Fibroblast of villous mesenchyme (primary cell): ENCODE data around the gene INPP1. TPM values are rescaled to one million over a fixed set of nuclear protein-coding genes. Genes with fewer than 3 reads are reported as not detected.

ENCODE experiments used
- DNase-seq: peaks from one replicate; pipeline ENCODE4 v3.0.0-alpha.2; 2010; ENCODE audit warnings: low read depth
- H3K4me3 ChIP-seq: 2 replicates; pipeline ENCODE4 v1.5.1; 2011; ENCODE audit warnings: low read depth, mild to moderate bottlenecking, low read length
- total RNA-seq: library from RNA; depleted of rRNA; stranded (reverse); fragments of >200 nt; gene quantifications from 2 replicates; pipeline ENCODE4 v1.2.3, GENCODE V29; 2012
- TF ChIP-seq, protein P1 (sequence below): IDR thresholded peaks from 2 replicates; pipeline ENCODE4 v1.5.1; 2012; ENCODE audit warnings: low read depth, mild to moderate bottlenecking, low read length; ENCODE audit not compliant: insufficient read depth

The INPP1 gene
- total RNA-seq, 1 donor = 14.2 TPM

DNA sequence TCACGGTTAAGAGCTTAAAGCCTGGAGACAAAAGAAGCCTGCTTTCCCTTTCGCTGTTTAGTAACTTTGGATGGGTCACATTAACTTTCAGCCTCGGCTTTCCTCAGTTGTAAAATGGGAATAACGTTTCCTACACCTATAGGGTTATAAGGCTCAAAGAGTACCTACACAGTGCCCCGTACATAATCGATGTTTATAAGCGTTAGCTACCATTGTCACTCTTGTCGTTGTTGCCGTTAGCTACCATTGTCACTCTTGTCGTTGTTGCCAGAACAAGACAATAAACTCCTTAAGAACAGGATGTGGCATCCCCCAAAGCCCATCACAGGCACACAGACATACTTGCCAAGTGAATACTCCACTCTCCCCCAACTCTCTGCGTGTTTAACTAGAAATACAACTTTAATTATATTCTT is 63.9 kb downstream of the INPP1 start:
- DNase-seq = no peak
- H3K4me3 ChIP-seq = no peak overlapping the region
- TF ChIP-seq, protein P1, sequence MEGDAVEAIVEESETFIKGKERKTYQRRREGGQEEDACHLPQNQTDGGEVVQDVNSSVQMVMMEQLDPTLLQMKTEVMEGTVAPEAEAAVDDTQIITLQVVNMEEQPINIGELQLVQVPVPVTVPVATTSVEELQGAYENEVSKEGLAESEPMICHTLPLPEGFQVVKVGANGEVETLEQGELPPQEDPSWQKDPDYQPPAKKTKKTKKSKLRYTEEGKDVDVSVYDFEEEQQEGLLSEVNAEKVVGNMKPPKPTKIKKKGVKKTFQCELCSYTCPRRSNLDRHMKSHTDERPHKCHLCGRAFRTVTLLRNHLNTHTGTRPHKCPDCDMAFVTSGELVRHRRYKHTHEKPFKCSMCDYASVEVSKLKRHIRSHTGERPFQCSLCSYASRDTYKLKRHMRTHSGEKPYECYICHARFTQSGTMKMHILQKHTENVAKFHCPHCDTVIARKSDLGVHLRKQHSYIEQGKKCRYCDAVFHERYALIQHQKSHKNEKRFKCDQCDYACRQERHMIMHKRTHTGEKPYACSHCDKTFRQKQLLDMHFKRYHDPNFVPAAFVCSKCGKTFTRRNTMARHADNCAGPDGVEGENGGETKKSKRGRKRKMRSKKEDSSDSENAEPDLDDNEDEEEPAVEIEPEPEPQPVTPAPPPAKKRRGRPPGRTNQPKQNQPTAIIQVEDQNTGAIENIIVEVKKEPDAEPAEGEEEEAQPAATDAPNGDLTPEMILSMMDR = no peak

DNA sequence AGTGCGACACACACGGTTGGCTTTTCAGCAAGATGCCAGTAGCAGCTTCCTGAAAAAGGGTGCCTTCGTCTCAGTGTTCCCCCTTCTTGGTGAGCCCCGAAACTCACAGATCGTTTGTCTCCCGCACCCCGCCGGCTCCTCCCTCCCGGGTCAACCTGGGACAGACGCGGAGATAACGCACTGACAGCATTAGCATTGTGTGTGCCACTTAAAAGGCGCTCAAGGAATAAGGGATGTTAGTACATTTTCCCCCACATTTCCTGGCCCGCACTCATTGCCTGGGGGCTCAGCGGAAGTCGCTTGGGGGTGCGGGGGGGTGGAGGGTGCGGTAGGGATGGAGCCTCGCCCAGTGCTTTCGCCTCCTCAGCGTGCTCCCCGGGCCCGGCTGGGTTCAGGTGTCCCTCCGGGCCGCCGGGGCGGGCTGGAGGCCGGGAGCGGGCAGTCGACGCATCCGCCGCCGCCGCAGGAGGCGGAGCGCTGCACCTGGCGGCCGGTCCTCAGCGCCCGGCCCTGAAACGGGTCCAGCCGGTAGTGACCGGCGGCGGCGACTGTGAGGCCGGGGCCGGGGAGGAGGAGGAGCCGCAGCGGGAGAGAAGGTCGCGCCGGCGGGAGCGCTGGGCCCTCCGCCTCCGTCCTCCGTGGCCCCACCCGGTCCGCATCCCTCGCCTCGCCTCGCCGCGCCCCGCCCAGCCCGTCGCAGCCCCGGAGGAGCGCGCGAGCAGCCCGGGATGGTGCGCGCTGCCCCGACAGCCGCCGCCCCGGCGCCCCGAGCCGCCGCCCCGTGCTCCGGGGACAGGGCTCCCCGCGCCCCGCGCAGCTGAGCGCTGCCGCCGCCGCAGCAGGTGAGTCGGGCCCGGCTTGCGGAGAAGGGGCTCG is 64.5 kb downstream of the INPP1 start, which contains the start of gene MFSD6:
Gene MFSD6, plus strand, starts transcription at position 694 of the 876 bp plus-strand sequence. CDS start 27,675 bp downstream, outside the sequence.
- peak within 1 kb of the TSS; percentile 59 for H3K4me3 ChIP-seq
- TF ChIP-seq, protein P1 = no peak
- no peak for DNase-seq

DNA sequence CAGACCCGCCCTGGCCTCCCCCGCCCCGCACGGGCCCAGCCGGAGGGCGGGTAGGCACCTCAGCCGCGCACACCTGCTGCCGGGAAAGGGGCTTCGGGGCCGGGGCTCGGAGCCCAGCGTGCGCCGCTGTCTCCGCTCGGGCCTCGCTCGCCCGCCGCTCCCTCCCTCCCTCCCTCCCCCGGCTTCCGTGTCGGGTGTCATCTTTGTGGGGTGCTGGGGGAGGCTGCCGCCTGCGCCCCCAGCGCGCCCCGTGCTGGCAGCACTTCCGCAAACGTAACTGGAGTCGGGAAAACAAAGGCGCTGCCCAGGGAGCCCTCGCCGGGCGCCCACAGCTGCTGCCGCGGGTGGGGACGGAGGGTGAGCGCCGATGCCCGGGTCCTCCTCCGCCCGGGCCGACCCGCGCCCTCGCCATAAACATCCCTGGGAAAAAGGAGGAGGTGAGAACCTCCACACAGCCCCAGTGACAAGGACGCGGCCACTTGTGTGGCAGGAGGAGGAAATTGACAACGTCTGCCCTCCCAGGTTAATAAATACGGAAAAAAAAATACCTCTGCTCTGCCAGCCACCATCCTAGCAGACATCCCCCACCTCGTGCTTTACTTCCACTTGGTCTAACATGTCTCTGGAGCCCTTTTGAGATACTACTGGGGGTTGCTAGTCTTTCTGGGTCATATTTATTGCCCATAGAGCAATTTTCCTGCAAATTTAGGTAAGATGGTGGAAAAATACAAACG is 65.3 kb downstream of the INPP1 start:
- TF ChIP-seq, protein P1 = no peak
- H3K4me3 ChIP-seq = peak overlapping the region; percentile 59
- DNase-seq = no peak

DNA sequence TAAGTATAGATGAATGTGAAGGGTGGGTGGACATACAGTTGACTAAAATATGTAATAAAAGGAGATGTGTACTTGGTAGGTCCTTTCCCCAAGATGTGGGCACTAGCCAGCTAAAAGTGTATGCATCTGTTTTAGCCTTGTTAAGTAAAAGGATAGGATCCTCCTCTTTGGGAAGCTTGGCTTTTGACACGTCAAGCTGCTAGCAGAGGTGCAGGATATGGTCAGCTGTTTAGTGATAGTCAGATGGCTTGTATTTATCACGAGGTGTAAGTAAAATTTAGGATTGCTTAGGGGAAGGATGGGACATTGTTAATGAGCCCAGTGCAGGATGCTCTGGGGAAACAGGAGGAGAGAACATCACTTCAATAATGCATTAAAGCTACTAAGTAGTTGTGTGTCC is 66.2 kb downstream of the INPP1 start:
- DNase-seq = no peak
- H3K4me3 ChIP-seq = no peak overlapping the region
- TF ChIP-seq, protein P1 = no peak

DNA sequence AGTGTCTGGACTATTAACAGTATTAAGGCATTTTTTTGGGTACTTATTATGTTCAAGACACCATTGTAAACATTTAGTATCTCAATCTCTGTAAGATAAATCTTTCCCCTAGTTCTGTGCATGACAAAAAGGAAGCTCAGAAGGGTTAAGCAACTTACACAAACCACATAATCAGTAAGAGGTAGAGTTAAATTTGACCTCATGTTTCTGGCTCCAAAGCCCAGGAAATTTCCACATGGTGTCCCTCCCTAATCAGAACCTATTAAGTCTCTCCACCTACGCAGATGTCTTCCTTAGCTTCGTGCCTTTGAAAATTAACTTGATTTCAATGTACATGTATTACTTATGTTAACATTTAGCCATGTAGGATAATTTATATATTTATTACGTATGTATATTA is 66.8 kb downstream of the INPP1 start:
- DNase-seq = no peak
- H3K4me3 ChIP-seq = no peak overlapping the region
- TF ChIP-seq, protein P1 = no peak

DNA sequence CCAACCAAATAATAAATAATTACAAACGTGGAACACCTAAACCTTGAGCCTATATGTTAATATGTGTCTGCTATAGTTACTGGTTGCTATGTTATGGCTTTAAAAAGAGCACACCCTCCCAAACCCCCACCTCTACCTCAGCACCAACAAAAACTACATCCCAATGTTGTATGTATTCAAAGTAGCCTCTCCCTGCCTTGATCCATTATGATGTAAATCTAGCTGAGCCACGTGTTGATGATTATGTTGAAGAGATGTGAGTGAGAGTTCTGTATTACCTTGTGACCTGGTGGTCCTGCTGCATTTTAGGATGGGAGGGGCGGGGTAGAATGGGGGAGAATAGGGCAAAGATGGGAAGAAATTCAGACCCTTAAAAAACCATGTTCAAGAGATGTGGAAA is 69.6 kb downstream of the INPP1 start:
- no peak for DNase-seq
- no peak overlapping the region for H3K4me3 ChIP-seq
- TF ChIP-seq, protein P1 = no peak
